H1 (cell line): Measurements from ENCODE around the gene SIMC1. TPM values are rescaled to one million over a fixed set of nuclear protein-coding genes. Genes with fewer than 3 reads are reported as not detected.

Source experiments
- CTCF ChIA-PET: fragments of 300-600 bp; sonication (Branson Sonifier 250); formaldehyde crosslinking; loops from one replicate; lab custom pipeline; 2021; ENCODE audit not compliant: partially characterized antibody; lab: Charles Lee
- POLR2A ChIA-PET: fragments of 300-600 bp; sonication (Branson Sonifier 250); formaldehyde crosslinking; loops from one replicate; lab custom pipeline; 2021; ENCODE audit warnings: inconsistent platforms; ENCODE audit not compliant: partially characterized antibody; lab: Charles Lee
- DNase-seq, 2 experiments: peaks; one replicate each; pipeline versions ENCODE4 v3.0.0 to v3.0.0-alpha.2; 2010 to 2022; ENCODE audit warnings: low spot score in 2 of 2, low read depth in 1 of 2, mixed read lengths in 1 of 2
- FAIRE-seq: peaks from 2 replicates; lab custom pipeline; 2011; peaks lifted over from hg19 to GRCh38; lab: Jason Lieb, UNC
- H2AFZ ChIP-seq: 2 replicates; pipeline ENCODE4 v1.8.1; 2012; ENCODE audit warnings: low read length, inconsistent platforms
- H2AK5ac ChIP-seq: 2 replicates; pipeline ENCODE4 v1.6.1; 2013; ENCODE audit warnings: low read depth, low read length
- H2BK120ac ChIP-seq: replicated peaks from 2 replicates; pipeline ENCODE3; 2013; ENCODE audit warnings: low read depth, low read length, inconsistent platforms
- H2BK12ac ChIP-seq: 2 replicates; pipeline ENCODE4 v1.6.1; 2013; ENCODE audit warnings: low read depth, low read length
- H2BK15ac ChIP-seq: 2 replicates; pipeline ENCODE4 v1.6.1; 2013; ENCODE audit warnings: low read length
- H2BK20ac ChIP-seq: 2 replicates; pipeline ENCODE4 v1.6.1; 2013; ENCODE audit warnings: low read length
- H2BK5ac ChIP-seq: 2 replicates; pipeline ENCODE4 v1.6.1; 2013; ENCODE audit warnings: low read depth, low read length
- H3K14ac ChIP-seq: 2 replicates; pipeline ENCODE4 v1.6.1; 2013; ENCODE audit warnings: inconsistent platforms; ENCODE audit not compliant: insufficient read length
- H3K18ac ChIP-seq: 2 replicates; pipeline ENCODE4 v1.6.1; 2013; ENCODE audit warnings: low read length; ENCODE audit errors: extremely low read depth
- H3K23ac ChIP-seq: 2 replicates; pipeline ENCODE4 v1.6.1; 2013; ENCODE audit warnings: inconsistent platforms; ENCODE audit not compliant: insufficient read length
- H3K23me2 ChIP-seq: 2 replicates; pipeline ENCODE4 v1.6.1; 2013; ENCODE audit warnings: low read depth, low read length
- H3K27ac ChIP-seq: 2 replicates; pipeline ENCODE4 v1.6.1; 2011; ENCODE audit warnings: low read depth, low read length, inconsistent platforms
- H3K27me3 ChIP-seq, 4 experiments: replicated peaks in 1 of 4; 1 replicate in 1 of 4; 2 replicates in 3 of 4; pipeline versions ENCODE4 v1.6.1 to v1.8.1; 2011 to 2013; ENCODE audit warnings: low read length in 3 of 4, mild to moderate bottlenecking in 3 of 4, inconsistent platforms in 2 of 4, mixed read lengths in 2 of 4, moderate library complexity in 1 of 4; ENCODE audit not compliant: control insufficient read depth in 3 of 4, insufficient read depth in 3 of 4; ENCODE audit errors: extremely low read depth in 1 of 4
- H3K36me3 ChIP-seq, 4 experiments: 2 replicates each; pipeline versions ENCODE4 v1.6.1 to v1.8.1; 2011 to 2013; ENCODE audit warnings: mild to moderate bottlenecking in 4 of 4, low read length in 3 of 4, moderate library complexity in 2 of 4, control low read depth in 1 of 4, inconsistent platforms in 1 of 4; ENCODE audit not compliant: insufficient read depth in 4 of 4, control insufficient read depth in 2 of 4
- H3K4ac ChIP-seq: replicated peaks from 2 replicates; pipeline ENCODE3; 2013; ENCODE audit warnings: low read length, low read depth, mixed read lengths, inconsistent platforms; ENCODE audit not compliant: insufficient read length
- H3K4me1 ChIP-seq, 4 experiments: replicated peaks in 1 of 4; 1 replicate in 1 of 4; 2 replicates in 3 of 4; pipeline versions ENCODE4 v1.6.1 to v1.8.1; 2011 to 2013; ENCODE audit warnings: low read length in 3 of 4, inconsistent platforms in 2 of 4, mixed read lengths in 1 of 4; ENCODE audit not compliant: insufficient read depth in 4 of 4, control insufficient read depth in 3 of 4
- H3K4me2 ChIP-seq, 2 experiments: 2 replicates each; pipeline versions ENCODE4 v1.6.1 to v1.8.1; 2011 to 2013; ENCODE audit warnings: low read depth in 2 of 2, low read length in 2 of 2, control low read depth in 1 of 2, inconsistent platforms in 1 of 2, mild to moderate bottlenecking in 1 of 2; ENCODE audit not compliant: insufficient read depth in 1 of 2
- H3K4me3 ChIP-seq, 4 experiments: fragments of 200-600, 300-600 bp in 1 of 4; sonication (generic), shearing (Covaris generic), sonication (Bioruptor Twin) in 1 of 4; 2 replicates each; pipeline versions ENCODE4 v1.5.1 to v1.8.1; 2011 to 2016; ENCODE audit warnings: low read length in 4 of 4, low read depth in 3 of 4, control low read depth in 2 of 4, inconsistent platforms in 2 of 4, mild to moderate bottlenecking in 2 of 4, mixed read lengths in 1 of 4, moderate library complexity in 1 of 4; ENCODE audit not compliant: insufficient read depth in 2 of 4; ENCODE audit errors: extremely low read depth in 1 of 4
- H3K56ac ChIP-seq: replicated peaks from 2 replicates; pipeline ENCODE3; 2013; ENCODE audit warnings: low read depth, mild to moderate bottlenecking, mixed read lengths, low read length, inconsistent platforms; ENCODE audit not compliant: insufficient read length
- H3K79me1 ChIP-seq: 2 replicates; pipeline ENCODE4 v1.6.1; 2013; ENCODE audit warnings: low read depth, low read length, control low read depth
- H3K79me2 ChIP-seq, 2 experiments: 2 replicates each; pipeline versions ENCODE4 v1.6.1 to v1.8.1; 2012 to 2013; ENCODE audit warnings: low read length in 2 of 2, mild to moderate bottlenecking in 2 of 2, inconsistent platforms in 1 of 2; ENCODE audit not compliant: insufficient read depth in 2 of 2, control insufficient read depth in 1 of 2
- H3K9ac ChIP-seq, 4 experiments: replicated peaks in 1 of 4; 1 replicate in 1 of 4; 2 replicates in 3 of 4; pipeline versions ENCODE4 v1.6.1 to v1.8.1; 2011 to 2013; ENCODE audit warnings: low read depth in 3 of 4, low read length in 3 of 4, control low read depth in 2 of 4, mild to moderate bottlenecking in 2 of 4, moderate library complexity in 2 of 4, inconsistent platforms in 1 of 4; ENCODE audit errors: extremely low read depth in 1 of 4
- H3K9me3 ChIP-seq, 2 experiments: 2 replicates each; pipeline versions ENCODE4 v1.6.1 to v1.8.1; 2012 to 2013; ENCODE audit warnings: mild to moderate bottlenecking in 2 of 2, moderate library complexity in 2 of 2, control low read depth in 1 of 2, inconsistent platforms in 1 of 2, low read depth in 1 of 2, low read length in 1 of 2, mixed read lengths in 1 of 2; ENCODE audit not compliant: insufficient read depth in 2 of 2
- H4K20me1 ChIP-seq, 2 experiments: replicated peaks in 1 of 2; 2 replicates each; pipeline versions ENCODE3 to v1.8.1; 2011 to 2013; ENCODE audit warnings: inconsistent platforms in 2 of 2, low read length in 2 of 2, mild to moderate bottlenecking in 1 of 2; ENCODE audit not compliant: insufficient read depth in 2 of 2, control insufficient read depth in 1 of 2
- H4K5ac ChIP-seq: 2 replicates; pipeline ENCODE4 v1.6.1; 2013; ENCODE audit warnings: low read length, low read depth, mixed read lengths, inconsistent platforms; ENCODE audit not compliant: insufficient read length
- H4K8ac ChIP-seq: 2 replicates; pipeline ENCODE4 v1.8.0; 2013; ENCODE audit warnings: mild to moderate bottlenecking, moderate library complexity, low read length, inconsistent platforms; ENCODE audit not compliant: insufficient read depth; ENCODE audit errors: extremely low read depth
- H4K91ac ChIP-seq: replicated peaks from 2 replicates; pipeline ENCODE3; 2013; ENCODE audit warnings: low read length, mixed read lengths, inconsistent platforms; ENCODE audit not compliant: insufficient read length
- ASH2L ChIP-seq: fragments of 200-600, 300-600 bp; sonication (generic); IDR thresholded peaks from one replicate; pipeline ENCODE4 v1.7.1; 2017; ENCODE audit warnings: low read length
- CBX8 ChIP-seq: fragments of 300-800, 300-1000 bp; sonication (generic); IDR thresholded peaks from 2 replicates; pipeline ENCODE4 v1.7.1; 2016; ENCODE audit warnings: low read depth, low read length, borderline replicate concordance
- CHD1 ChIP-seq: IDR thresholded peaks from 2 replicates; pipeline ENCODE4 v1.6.1; 2012; ENCODE audit warnings: low read depth, low read length, improper control_type of control experiment
- CREB1 ChIP-seq: IDR thresholded peaks from 2 replicates; pipeline ENCODE4 v1.6.1; 2012; ENCODE audit warnings: inconsistent platforms
- E2F6 ChIP-seq: IDR thresholded peaks from 2 replicates; pipeline ENCODE4 v1.6.1; 2012; ENCODE audit warnings: inconsistent platforms
- GTF2F1 ChIP-seq: IDR thresholded peaks from 2 replicates; pipeline ENCODE4 v1.6.1; 2012; ENCODE audit warnings: low read depth, low read length, improper control_type of control experiment, borderline replicate concordance
- MAX ChIP-seq: IDR thresholded peaks from 2 replicates; pipeline ENCODE4 v1.6.1; 2012; ENCODE audit warnings: inconsistent platforms
- POLR2A ChIP-seq, 2 experiments: IDR thresholded peaks; 1 replicate in 1 of 2; 2 replicates in 1 of 2; pipeline ENCODE4 v1.6.1; 2011; ENCODE audit warnings: low read depth in 2 of 2, low read length in 2 of 2, mild to moderate bottlenecking in 2 of 2; ENCODE audit errors: control extremely low read depth in 1 of 2
- POLR2AphosphoS5 ChIP-seq: IDR thresholded peaks from 2 replicates; pipeline ENCODE4 v1.6.1; 2011; ENCODE audit warnings: low read depth, low read length
- POU5F1 ChIP-seq: IDR thresholded peaks from 2 replicates; pipeline ENCODE4 v1.6.1; 2011; ENCODE audit warnings: low read depth, mild to moderate bottlenecking, low read length, moderate library complexity
- SIRT6 ChIP-seq: IDR thresholded peaks from one replicate; pipeline ENCODE4 v1.7.1; 2012; ENCODE audit warnings: low read length, inconsistent platforms
- SP1 ChIP-seq: IDR thresholded peaks from 2 replicates; pipeline ENCODE4 v1.6.1; 2011; ENCODE audit warnings: low read depth, low read length
- SRF ChIP-seq: IDR thresholded peaks from 2 replicates; pipeline ENCODE4 v1.6.1; 2011; ENCODE audit warnings: mild to moderate bottlenecking, low read depth, low read length, moderate library complexity
- YY1 ChIP-seq: IDR thresholded peaks from 2 replicates; pipeline ENCODE4 v1.6.1; 2011; ENCODE audit warnings: low read depth, mild to moderate bottlenecking, low read length
- WGBS, 2 experiments: shearing (Covaris generic) in 1 of 2; methylation state at CpG; one replicate each; pipeline versions ENCODE4 v1.1.6 to v1.1.7; 2013 to 2015; ENCODE audit warnings: low lambda C conversion rate in 2 of 2, mixed read lengths in 2 of 2, inconsistent platforms in 1 of 2, low coverage in 1 of 2, missing lambda C conversion rate in 1 of 2; ENCODE audit not compliant: insufficient replicate concordance in 2 of 2, insufficient coverage in 1 of 2, insufficient read length in 1 of 2; ENCODE audit errors: extremely low coverage in 1 of 2, missing lambda C conversion rate in 1 of 2; 5-methylcytosine and 5-hydroxymethylcytosine counted together
- polyA plus RNA-seq, 7 experiments: library from polyadenylated mRNA; depleted of rRNA in 3 of 7; stranded (reverse) in 5 of 7; unstranded in 2 of 7; fragments of >200 nt in 5 of 7; fragments of 200-250 nt in 2 of 7; gene quantifications; 1 replicate in 5 of 7; 2 replicates in 1 of 7; 4 replicates in 1 of 7; pipeline versions ENCODE4 v1.2.1 to v1.2.3, GENCODE V29; 2011 to 2013; ENCODE audit warnings: missing spikeins in 2 of 7, mixed read lengths in 2 of 7
- total RNA-seq: library from RNA; stranded (reverse); fragmentation: NEBNext Ultra II Directional; extraction: Animal tissue kit (Norgen Biotek cat#: 25700); gene quantifications from 2 replicates; pipeline ENCODE4 v1.2.1, GENCODE V29; 2021

SIMC1 gene
- total and polyA plus RNA-seq, 2 of the 8 experiments (the other 6 are each of a cell fraction or from before 2014, with no cell fraction given), result 12.3 to 21.2 TPM

- Histone ChIP-seq H3K36me3 (peaks cover 19 to 34% (median 23%) of the 10 kb centered on the region in 4 experiments), H3K9me3 (no peaks in the 10 kb centered on the region), H3K23me2 (peaks cover 9% of the 10 kb centered on the region; the same call in 1 of the 2 replicates), H4K91ac (peak overlapping the region; percentile 77), H3K4me1 (peaks cover 0 to 5% (median 1%) of the 10 kb centered on the region in 4 experiments; a peak in 2 of 7 replicates), H3K79me2 (peaks cover 0 to 29% of the 10 kb centered on the region in 2 experiments), H3K14ac (no peak overlapping the region), H3K23ac (no peak overlapping the region), H2BK20ac (no peak overlapping the region), H2AK5ac (0 out of 2 replicates have a peak overlapping the region, but pooled peaks have one; percentile 0), H3K18ac (peak overlapping the region; percentile 73), H3K27ac (peak overlapping the region; percentile 98), H2BK12ac (0 out of 2 replicates have a peak overlapping the region, but pooled peaks have one; percentile 69), H3K4ac (no peak overlapping the region), H4K5ac (no peak overlapping the region), H2BK15ac (no peak overlapping the region), H2BK5ac (peak overlapping the region; percentile 98; the same call in 1 of the 2 replicates), H2BK120ac (no peak overlapping the region), H3K27me3 (no peaks in the 10 kb centered on the region), H3K79me1 (peaks cover 7% of the 10 kb centered on the region; the same call in 1 of the 2 replicates), H2AFZ (peak overlapping the region; percentile 31; the same call in 1 of the 2 replicates), H3K56ac (peak overlapping the region; percentile 13), H4K20me1 (peaks cover 4 to 8% of the 10 kb centered on the region in 2 experiments), H4K8ac (no peak overlapping the region), H3K4me2 (peak overlapping the region; percentile 86 to 91), H3K4me3 (peak overlapping the region; percentile 92 to 96 (median 95)), H3K9ac (peak overlapping the region; percentile 84 to 99 (median 95))
- DNase-seq (no peak), FAIRE-seq (no peak)
- 0% methylated on average over 21 of the region's 29 CpGs; no CpG with 5 or more reads in 1 of the 2 experiments for WGBS, 2 experiments
- ChIA-PET CTCF (interaction anchor here (1.2 kb wide), 1 partner anchor 271 kb away, joined by 3 read pairs; no protein-coding TSS in a partner anchor), POLR2A (interaction anchor here (0.6 to 10.2 kb wide), 16 partner anchors 9 to 210 kb away, joined by 3 to 93 read pairs (median 4); partner anchors contain the start of genes ARL10, FAF2, KIAA1191 and RNF44)
- TF ChIP-seq GTF2F1, result no peak
- TF ChIP-seq SIRT6, result no peak
- TF ChIP-seq CREB1, result peak; percentile 31; the same call in 1 of the 2 replicates
- TF ChIP-seq SRF, result no peak
- no peak for TF ChIP-seq E2F6
- no peak for TF ChIP-seq SP1
- TF ChIP-seq CBX8, result no peak
- no peak for TF ChIP-seq YY1
- TF ChIP-seq MAX, result no peak
- no peak for TF ChIP-seq CHD1
- no peak for TF ChIP-seq POU5F1
- TF ChIP-seq ASH2L, result peak; percentile 33
- no peak for TF ChIP-seq POLR2AphosphoS5
- TF ChIP-seq POLR2A (IDR thresholded peaks at IDR 0.05; ENCODE audit: control extremely low read depth in 1 of 2, low read depth in 2 of 2, low read length in 2 of 2), result peak in 1 of 2 experiments; percentile 6; a peak in 1 of 3 replicates
These were observed 149.8 kb downstream of the SIMC1 start for GRCh38 chr5:176388003-176388443.
